Osteoblast (primary cell): ENCODE data around the gene MTCL1. TPM values are rescaled to one million over a fixed set of nuclear protein-coding genes. Genes with fewer than 3 reads are reported as not detected.

ENCODE experiments used
- DNase-seq: peaks from one replicate; pipeline ENCODE4 v3.0.0; 2011; ENCODE audit warnings: low spot score, mixed read lengths; ENCODE audit not compliant: insufficient read length; ENCODE audit errors: missing footprints
- H2AFZ ChIP-seq: 2 replicates; pipeline ENCODE4 v1.6.0; 2011; ENCODE audit warnings: mild to moderate bottlenecking, low read length
- H3K27ac ChIP-seq: 2 replicates; pipeline ENCODE4 v1.5.1; 2011; ENCODE audit warnings: mild to moderate bottlenecking, low read depth, low read length, moderate library complexity
- H3K27me3 ChIP-seq: 2 replicates; pipeline ENCODE4 v1.6.0; 2012; ENCODE audit warnings: mild to moderate bottlenecking, control low read depth, inconsistent platforms, low read length, moderate library complexity; ENCODE audit not compliant: insufficient read depth
- H3K36me3 ChIP-seq: 2 replicates; pipeline ENCODE4 v1.5.1; 2011; ENCODE audit warnings: mild to moderate bottlenecking, low read length, control low read depth, moderate library complexity; ENCODE audit not compliant: insufficient read depth
- H3K4me1 ChIP-seq: 2 replicates; pipeline ENCODE4 v1.5.1; 2011; ENCODE audit warnings: mild to moderate bottlenecking, low read length, control low read depth, moderate library complexity; ENCODE audit not compliant: insufficient read depth
- H3K4me2 ChIP-seq: 2 replicates; pipeline ENCODE4 v1.6.0; 2011; ENCODE audit warnings: mild to moderate bottlenecking, low read length; ENCODE audit not compliant: insufficient read depth
- H3K4me3 ChIP-seq: fragments of 200-600 bp; sonication (generic); 3 replicates; pipeline ENCODE4 v1.5.1; 2012; ENCODE audit warnings: mild to moderate bottlenecking, low read length, inconsistent platforms; ENCODE audit not compliant: insufficient read depth
- H3K79me2 ChIP-seq: 2 replicates; pipeline ENCODE4 v1.6.0; 2012; ENCODE audit warnings: mild to moderate bottlenecking, low read length, control low read depth, inconsistent platforms; ENCODE audit not compliant: insufficient read depth
- H3K9me3 ChIP-seq: 2 replicates; pipeline ENCODE4 v1.5.1; 2011; ENCODE audit warnings: low read depth, low read length, control low read depth
- H4K20me1 ChIP-seq: 2 replicates; pipeline ENCODE4 v1.6.0; 2012; ENCODE audit warnings: mild to moderate bottlenecking, low read length, control low read depth; ENCODE audit not compliant: insufficient read depth
- CTCF ChIP-seq: IDR thresholded peaks from 2 replicates; pipeline ENCODE4 v1.5.1; 2011; ENCODE audit warnings: mild to moderate bottlenecking, low read depth, low read length, moderate library complexity; ENCODE audit errors: extremely low read depth
- total RNA-seq: library from RNA; depleted of rRNA; stranded (reverse); fragments of >200 nt; gene quantifications from 2 replicates; pipeline ENCODE4 v1.2.3, GENCODE V29; 2012

MTCL1 gene
- total RNA-seq, 1 donor, result 38.0 TPM

GRCh38 chr18:8823530-8823929 is 118.2 kb downstream of the MTCL1 start:
- Histone ChIP-seq H3K4me2 (no peak overlapping the region), H3K4me1 (no peaks in the 10 kb centered on the region), H3K9me3 (no peaks in the 10 kb centered on the region), H3K36me3 (peaks cover 69% of the 10 kb centered on the region), H3K27me3 (no peaks in the 10 kb centered on the region), H4K20me1 (no peaks in the 10 kb centered on the region), H3K4me3 (no peak overlapping the region), H3K79me2 (no peaks in the 10 kb centered on the region), H3K27ac (no peak overlapping the region), H2AFZ (no peak overlapping the region)
- TF ChIP-seq CTCF, result no peak
- no peak for DNase-seq

- TF ChIP-seq CTCF, result no peak
- Histone ChIP-seq H3K27me3 (no peaks in the 10 kb centered on the region), H3K9me3 (no peaks in the 10 kb centered on the region), H3K4me1 (no peaks in the 10 kb centered on the region), H3K27ac (no peak overlapping the region), H3K4me3 (no peak overlapping the region), H2AFZ (no peak overlapping the region), H3K36me3 (peaks cover 59% of the 10 kb centered on the region), H3K79me2 (no peaks in the 10 kb centered on the region), H4K20me1 (no peaks in the 10 kb centered on the region), H3K4me2 (no peak overlapping the region)
- DNase-seq, result no peak
Observed at GRCh38 chr18:8824846-8825245, 119.5 kb downstream of the MTCL1 start.

GRCh38 chr18:8825273-8825672 is 119.9 kb downstream of the MTCL1 start:
- no peaks in the 10 kb centered on the region for H4K20me1 ChIP-seq
- no peak overlapping the region for H2AFZ ChIP-seq
- peaks cover 57% of the 10 kb centered on the region for H3K36me3 ChIP-seq
- no peaks in the 10 kb centered on the region for H3K27me3 ChIP-seq
- TF ChIP-seq CTCF, result no peak
- H3K4me2 ChIP-seq, result no peak overlapping the region
- no peaks in the 10 kb centered on the region for H3K79me2 ChIP-seq
- H3K27ac ChIP-seq, result no peak overlapping the region
- no peaks in the 10 kb centered on the region for H3K9me3 ChIP-seq
- H3K4me1 ChIP-seq, result no peaks in the 10 kb centered on the region
- H3K4me3 ChIP-seq, result no peak overlapping the region
- DNase-seq, result no peak

- Histone ChIP-seq H3K79me2 (no peaks in the 10 kb centered on the region), H2AFZ (no peak overlapping the region), H3K27ac (no peak overlapping the region), H3K4me3 (no peak overlapping the region), H3K36me3 (peaks cover 51% of the 10 kb centered on the region), H4K20me1 (no peaks in the 10 kb centered on the region), H3K4me1 (no peaks in the 10 kb centered on the region), H3K27me3 (no peaks in the 10 kb centered on the region), H3K9me3 (no peaks in the 10 kb centered on the region), H3K4me2 (no peak overlapping the region)
- no peak for DNase-seq
- TF ChIP-seq CTCF, result no peak
Observed at GRCh38 chr18:8825729-8826375, 120.5 kb downstream of the MTCL1 start.
